GM23248 (cell line): ENCODE results near the gene IMPG1.

Experiments used
- EZH2 ChIP-seq: fragments of 200-600 bp; sonication (generic); IDR thresholded peaks from 2 replicates; pipeline ENCODE4 v1.6.1; 2018; ENCODE audit warnings: antibody characterized with exemption, mild to moderate bottlenecking; ENCODE audit not compliant: insufficient read depth, poor library complexity, severe bottlenecking
- EZH2phosphoT487 ChIP-seq: fragments of 200-600 bp; sonication (generic); IDR thresholded peaks from 2 replicates; pipeline ENCODE4 v1.6.1; 2018; ENCODE audit warnings: antibody characterized with exemption, moderate library complexity, mild to moderate bottlenecking, low read depth; ENCODE audit not compliant: insufficient read depth

- TF ChIP-seq EZH2 (no peak), EZH2phosphoT487 (no peak)
These were observed 135.8 kb downstream of the IMPG1 start for GRCh38 chr6:75936682-75937081.
